Measurements from ENCODE around the gene SHISA9.

DNA sequence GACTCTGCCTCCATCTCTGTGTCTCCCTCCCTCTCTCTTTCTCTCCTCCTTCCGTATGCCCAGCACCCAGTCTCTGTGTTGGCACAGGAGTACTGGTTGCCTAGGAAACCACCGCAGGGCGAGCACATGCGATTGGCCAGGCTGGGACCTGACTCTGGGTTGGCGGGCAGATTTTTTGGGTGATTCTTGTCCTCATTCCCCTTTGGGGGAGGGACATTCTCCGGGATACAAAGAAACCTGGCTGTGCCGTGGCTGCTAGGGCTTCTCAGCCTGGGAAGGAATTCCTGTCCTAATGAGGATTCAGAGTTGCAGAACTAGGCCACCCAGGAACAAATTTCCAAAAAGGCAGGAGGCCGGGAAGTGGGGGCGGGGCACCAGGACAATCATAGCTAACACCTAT is 168.9 kb downstream of the SHISA9 start:
- TF ChIP-seq CTCF (IDR thresholded peaks at IDR 0.05) (no peak), ZFX (IDR thresholded peaks at IDR 0.05; ENCODE audit: borderline replicate concordance) (no peak)

All from 22Rv1 (cell line).